Right atrium auricular region (tissue), 2 donors: ENCODE data around the gene ZNF625. TPM values are rescaled to one million over a fixed set of nuclear protein-coding genes. Genes with fewer than 3 reads are reported as not detected.
"Not testable (repeated sequence)": the region's sequence is repeated elsewhere in the genome, so short reads cannot be mapped to it uniquely, and the experiment has no call there.

Experiments used
- DNase-seq: peaks from one replicate; pipeline ENCODE4 v3.0.0-alpha.2; 2019; ENCODE audit warnings: low spot score
- H3K27ac ChIP-seq, 2 donors: fragments of 200-600 bp; sonication (generic); 1 replicate in 1 of 2; 2 replicates in 1 of 2; pipeline ENCODE4 v1.5.1; 2016 to 2019
- H3K27me3 ChIP-seq, 2 donors: fragments of 200-600 bp; sonication (generic); one replicate each; pipeline versions ENCODE4 v1.5.1 to v1.6.0; 2017 to 2019
- H3K36me3 ChIP-seq: fragments of 200-600 bp; sonication (generic); one replicate; pipeline ENCODE4 v1.5.1; 2016
- H3K4me1 ChIP-seq, 2 donors: fragments of 200-600 bp; sonication (generic); one replicate each; pipeline versions ENCODE4 v1.5.1 to v1.6.0; 2017 to 2019
- H3K4me3 ChIP-seq, 2 donors: fragments of 200-600 bp; sonication (generic); 1 replicate in 1 of 2; 2 replicates in 1 of 2; pipeline ENCODE4 v1.5.1; 2017 to 2019; ENCODE audit warnings: mild to moderate bottlenecking in 1 of 2, moderate library complexity in 1 of 2
- H3K9me3 ChIP-seq, 2 donors: fragments of 200-600 bp; sonication (generic); one replicate each; pipeline ENCODE4 v1.5.1; 2019
- CTCF ChIP-seq, 2 donors: fragments of 200-600 bp; sonication (generic); IDR thresholded peaks; one replicate each; pipeline ENCODE4 v1.5.1; 2019; ENCODE audit warnings: antibody characterized with exemption in 2 of 2
- total RNA-seq, 2 donors: library from RNA; depleted of rRNA; stranded (reverse); fragments of >200 nt; gene quantifications; one replicate each; pipeline ENCODE4 v1.1.0, GENCODE V29; 2016

The ZNF625 gene
- total RNA-seq, 2 donors from 2014 or later, result 3.2 to 6.3 TPM

- Histone ChIP-seq H3K4me3 (no peak overlapping the region), H3K9me3 (no peaks in the 10 kb centered on the region), H3K36me3 (peaks cover 19% of the 10 kb centered on the region), H3K27me3 (no peaks in the 10 kb centered on the region), H3K27ac (no peak overlapping the region), H3K4me1 (no peaks in the 10 kb centered on the region)
- TF ChIP-seq CTCF (IDR thresholded peaks at IDR 0.05), result no peak
- no peak for DNase-seq
These were observed 44.4 kb downstream of the ZNF625 start for GRCh38 chr19:12111943-12112637.

- Histone ChIP-seq H3K27me3 (no peaks in the 10 kb centered on the region), H3K4me1 (no peaks in the 10 kb centered on the region), H3K4me3 (no peak overlapping the region), H3K36me3 (peaks cover 19% of the 10 kb centered on the region), H3K9me3 (no peaks in the 10 kb centered on the region), H3K27ac (no peak overlapping the region)
- DNase-seq, result no peak
- TF ChIP-seq CTCF (IDR thresholded peaks at IDR 0.05), result no peak
These were observed 45.4 kb downstream of the ZNF625 start for GRCh38 chr19:12111176-12111575.

GRCh38 chr19:12103909-12104308, 52.6 kb downstream of the ZNF625 start:
- H3K9me3 ChIP-seq, DNase-seq, H3K27me3 ChIP-seq, H3K36me3 ChIP-seq, H3K4me3 ChIP-seq, H3K4me1 ChIP-seq, H3K27ac ChIP-seq: not testable (repeated sequence)

GRCh38 chr19:12098040-12098439, 58.5 kb downstream of the ZNF625 start:
- H3K4me1 ChIP-seq, result peaks cover 0 to 3% of the 10 kb centered on the region in 2 donors
- H3K4me3 ChIP-seq, result no peak overlapping the region
- no peak for DNase-seq
- TF ChIP-seq CTCF (IDR thresholded peaks at IDR 0.05), result no peak
- H3K9me3 ChIP-seq, result no peaks in the 10 kb centered on the region
- H3K27me3 ChIP-seq, result no peaks in the 10 kb centered on the region
- H3K27ac ChIP-seq, result no peak overlapping the region
- no peaks in the 10 kb centered on the region for H3K36me3 ChIP-seq

- Histone ChIP-seq H3K36me3 (no peaks in the 10 kb centered on the region), H3K27ac (no peak overlapping the region), H3K27me3 (no peaks in the 10 kb centered on the region), H3K9me3 (no peaks in the 10 kb centered on the region), H3K4me1 (peaks cover 0 to 8% of the 10 kb centered on the region in 2 donors), H3K4me3 (no peak overlapping the region)
- no peak for TF ChIP-seq CTCF (IDR thresholded peaks at IDR 0.05)
- no peak for DNase-seq
These were observed 61.3 kb downstream of the ZNF625 start for GRCh38 chr19:12095111-12095790.

Other genes starting within 250 kb of the ZNF625 start
- 1 to 10 TPM; 4.4 to 5.2 TPM for gene ZNF700, start 231.6 kb downstream of the ZNF625 start, total RNA-seq
- gene ZNF763, start 191.7 kb downstream of the ZNF625 start, total RNA-seq, result 1 to 10 TPM; 1.4 to 2.6 TPM
- 1 to 10 TPM; 4.4 to 5.5 TPM for gene ZNF433, start 121.1 kb downstream of the ZNF625 start, total RNA-seq
- under 1 TPM; 0.20 to 0.26 TPM for gene ZNF878, start 103.8 kb downstream of the ZNF625 start, total RNA-seq
- gene ZNF844, start 92.0 kb downstream of the ZNF625 start, total RNA-seq, result 10 to 100 TPM in 1 of 2 donors, 1 to 10 TPM in 1; 6.2 to 10.8 TPM
- 1 to 10 TPM in 1 of 2 donors, under 1 TPM in 1; 0.79 to 1.4 TPM for gene ZNF20, start 16.4 kb downstream of the ZNF625 start, total RNA-seq
- gene ZNF136, start 6.4 kb upstream of the ZNF625 start, total RNA-seq, result 1 to 10 TPM; 3.2 to 3.6 TPM
- 1 to 10 TPM; 4.6 to 8.6 TPM for gene ZNF44, start 138.1 kb upstream of the ZNF625 start, total RNA-seq
- gene ZNF563, start 176.9 kb upstream of the ZNF625 start, total RNA-seq, result 1 to 10 TPM; 4.7 to 7.6 TPM
- 1 to 10 TPM; 1.0 to 1.8 TPM for gene ZNF442, start 208.9 kb upstream of the ZNF625 start, total RNA-seq
- 1 to 10 TPM; 2.0 to 2.2 TPM for gene ZNF799, start 244.5 kb upstream of the ZNF625 start, total RNA-seq